H9 (cell line): ENCODE data around the gene KLHL22. TPM values are rescaled to one million over a fixed set of nuclear protein-coding genes. Genes with fewer than 3 reads are reported as not detected.

Source experiments
- DNase-seq: peaks from one replicate; pipeline ENCODE4 v3.0.0-alpha.2; 2017
- H2AFZ ChIP-seq: one replicate; pipeline ENCODE4 v1.6.1; 2013; ENCODE audit warnings: mild to moderate bottlenecking, low read length, control low read depth, moderate library complexity
- H2AK5ac ChIP-seq: 2 replicates; pipeline ENCODE4 v1.6.1; 2013; ENCODE audit warnings: low read length, control low read depth, mixed read lengths; ENCODE audit not compliant: insufficient read length
- H2BK120ac ChIP-seq: one replicate; pipeline ENCODE4 v1.6.1; 2013; ENCODE audit warnings: low read depth, mild to moderate bottlenecking, low read length, control low read depth, inconsistent platforms; ENCODE audit not compliant: poor library complexity, severe bottlenecking
- H2BK12ac ChIP-seq: 2 replicates; pipeline ENCODE4 v1.6.1; 2013; ENCODE audit warnings: low read length, control low read depth, mixed read lengths, low read depth; ENCODE audit not compliant: insufficient read length
- H2BK15ac ChIP-seq: 2 replicates; pipeline ENCODE4 v1.6.1; 2013; ENCODE audit warnings: low read depth, low read length, control low read depth
- H2BK20ac ChIP-seq: one replicate; pipeline ENCODE4 v1.6.1; 2013; ENCODE audit warnings: low read depth, mild to moderate bottlenecking, low read length, control low read depth, inconsistent platforms; ENCODE audit not compliant: poor library complexity, severe bottlenecking
- H2BK5ac ChIP-seq: 2 replicates; pipeline ENCODE4 v1.6.1; 2013; ENCODE audit warnings: low read length, control low read depth, mixed read lengths; ENCODE audit not compliant: insufficient read length
- H3K14ac ChIP-seq: 2 replicates; pipeline ENCODE4 v1.6.1; 2013; ENCODE audit warnings: low read length, control low read depth; ENCODE audit not compliant: insufficient read depth
- H3K18ac ChIP-seq: 2 replicates; pipeline ENCODE4 v1.6.1; 2013; ENCODE audit warnings: low read depth, mild to moderate bottlenecking, mixed read lengths, low read length, control low read depth; ENCODE audit not compliant: insufficient read length
- H3K23ac ChIP-seq: 2 replicates; pipeline ENCODE4 v1.6.1; 2013; ENCODE audit warnings: low read length, control low read depth, mixed read lengths, low read depth; ENCODE audit not compliant: insufficient read length
- H3K23me2 ChIP-seq: 2 replicates; pipeline ENCODE4 v1.6.1; 2013; ENCODE audit warnings: low read depth, mild to moderate bottlenecking, mixed read lengths, low read length, control low read depth; ENCODE audit not compliant: insufficient read length, poor library complexity, severe bottlenecking
- H3K27ac ChIP-seq: 2 replicates; pipeline ENCODE4 v1.5.1; 2013; ENCODE audit warnings: low read length, control low read depth, mixed read lengths, low read depth; ENCODE audit not compliant: insufficient read length
- H3K27me3 ChIP-seq: 2 replicates; pipeline ENCODE4 v1.6.1; 2013; ENCODE audit warnings: low read length, control low read depth, inconsistent platforms; ENCODE audit not compliant: insufficient read depth
- H3K4ac ChIP-seq: 2 replicates; pipeline ENCODE4 v1.6.1; 2013; ENCODE audit warnings: low read depth, mild to moderate bottlenecking, control low read depth, inconsistent platforms, low read length, moderate library complexity
- H3K4me1 ChIP-seq: 2 replicates; pipeline ENCODE4 v1.6.1; 2013; ENCODE audit warnings: low read length, control low read depth, inconsistent platforms; ENCODE audit not compliant: insufficient read depth
- H3K4me2 ChIP-seq: 2 replicates; pipeline ENCODE4 v1.6.1; 2013; ENCODE audit warnings: low read length, control low read depth, mixed read lengths; ENCODE audit not compliant: insufficient read length, insufficient read depth
- H3K56ac ChIP-seq: 2 replicates; pipeline ENCODE4 v1.6.1; 2013; ENCODE audit warnings: low read depth, mild to moderate bottlenecking, mixed read lengths, low read length, control low read depth; ENCODE audit not compliant: insufficient read length
- H3K79me1 ChIP-seq: 2 replicates; pipeline ENCODE4 v1.6.1; 2013; ENCODE audit warnings: low read depth, mild to moderate bottlenecking, moderate library complexity, low read length, control low read depth, inconsistent platforms; ENCODE audit not compliant: insufficient read depth, poor library complexity, severe bottlenecking
- H3K79me2 ChIP-seq: 2 replicates; pipeline ENCODE4 v1.6.1; 2013; ENCODE audit warnings: low read length, control low read depth, inconsistent platforms; ENCODE audit not compliant: insufficient read depth
- H3K9ac ChIP-seq: 2 replicates; pipeline ENCODE4 v1.6.1; 2013; ENCODE audit warnings: low read length, control low read depth, mixed read lengths; ENCODE audit not compliant: insufficient read length; ENCODE audit errors: extremely low read depth
- H3K9me3 ChIP-seq: one replicate; pipeline ENCODE4 v1.6.1; 2013; ENCODE audit warnings: low read depth, low read length, inconsistent platforms; ENCODE audit not compliant: control insufficient read depth
- H3T11ph ChIP-seq: one replicate; pipeline ENCODE4 v1.6.1; 2013; ENCODE audit warnings: mild to moderate bottlenecking, low read length, control low read depth, inconsistent platforms
- H4K20me1 ChIP-seq: one replicate; pipeline ENCODE4 v1.6.1; 2013; ENCODE audit not compliant: control insufficient read depth, insufficient read length, insufficient read depth
- H4K5ac ChIP-seq: 2 replicates; pipeline ENCODE4 v1.6.1; 2013; ENCODE audit warnings: low read depth, mild to moderate bottlenecking, mixed read lengths, low read length, control low read depth; ENCODE audit not compliant: insufficient read length
- H4K8ac ChIP-seq: replicated peaks from 2 replicates; pipeline ENCODE4 v1.6.1; 2013; ENCODE audit warnings: low read length, control low read depth, mixed read lengths, low read depth; ENCODE audit not compliant: insufficient read length
- H4K91ac ChIP-seq: 2 replicates; pipeline ENCODE4 v1.6.1; 2013; ENCODE audit warnings: low read depth, mild to moderate bottlenecking, moderate library complexity, mixed read lengths, low read length, control low read depth; ENCODE audit not compliant: insufficient read length
- H3K27ac Mint-ChIP-seq, 3 experiments: 2 replicates in 2 of 3; 3 replicates in 1 of 3; pipeline ENCODE4 v1.8.0; 2020 to 2021; ENCODE audit warnings: mixed read lengths in 3 of 3, mild to moderate bottlenecking in 1 of 3, moderate library complexity in 1 of 3
- H3K27me3 Mint-ChIP-seq: 2 replicates; pipeline ENCODE4 v1.8.0; 2021; ENCODE audit warnings: low read depth, mild to moderate bottlenecking, moderate library complexity, mixed read lengths
- H3K36me3 Mint-ChIP-seq, 3 experiments: 2 replicates in 2 of 3; 3 replicates in 1 of 3; pipeline ENCODE4 v1.8.0; 2020 to 2021; ENCODE audit warnings: low read depth in 3 of 3, mixed read lengths in 3 of 3; ENCODE audit not compliant: insufficient read depth in 1 of 3
- H3K4me1 Mint-ChIP-seq, 2 experiments: 2 replicates each; pipeline ENCODE4 v1.8.0; 2020; ENCODE audit warnings: mixed read lengths in 2 of 2
- H3K4me3 Mint-ChIP-seq, 2 experiments: 2 replicates in 1 of 2; 3 replicates in 1 of 2; pipeline ENCODE4 v1.8.0; 2020 to 2021; ENCODE audit warnings: mild to moderate bottlenecking in 2 of 2, mixed read lengths in 2 of 2, moderate library complexity in 1 of 2
- H3K9me3 Mint-ChIP-seq, 2 experiments: 2 replicates in 1 of 2; 3 replicates in 1 of 2; pipeline ENCODE4 v1.8.0; 2020; ENCODE audit warnings: mild to moderate bottlenecking in 2 of 2, mixed read lengths in 2 of 2, moderate library complexity in 1 of 2
- CTCF ChIP-seq: fragments of 200-600 bp; sonication (generic); conservative IDR thresholded peaks from 3 replicates; pipeline ENCODE4 v1.8.0; 2021; ENCODE audit warnings: antibody characterized with exemption, mild to moderate bottlenecking
- WGBS: extraction: QIAGEN DNeasy Blood & Tissue Kit; methylation state at CpG from one replicate; pipeline ENCODE4 v1.1.7; 2013; ENCODE audit warnings: missing lambda C conversion rate, low lambda C conversion rate, mixed read lengths; ENCODE audit not compliant: insufficient read length; ENCODE audit errors: extremely low coverage; 5-methylcytosine and 5-hydroxymethylcytosine counted together
- total RNA-seq: library from RNA; stranded (reverse); gene quantifications from 2 replicates; pipeline ENCODE4 v1.2.1, GENCODE V29; 2021

Gene KLHL22
- total RNA-seq, 1 experiment from 2014 or later = 11.9 TPM

- no peak overlapping the region for H2BK120ac ChIP-seq
- no peak overlapping the region for H3K27ac ChIP-seq
- no peaks in the 10 kb centered on the region for H3K79me1 ChIP-seq
- DNase-seq = no peak
- H2BK15ac ChIP-seq = no peak overlapping the region
- H3K4me3 Mint-ChIP-seq = no peak overlapping the region
- H3K27me3 Mint-ChIP-seq = peaks cover 36% of the 10 kb centered on the region
- no peak overlapping the region for H3K14ac ChIP-seq
- peaks cover 1 to 3% (median 3%) of the 10 kb centered on the region in 3 experiments; a peak in 4 of 7 replicates for H3K36me3 Mint-ChIP-seq
- H2AK5ac ChIP-seq = no peak overlapping the region
- H2BK12ac ChIP-seq = no peak overlapping the region
- no peak overlapping the region for H3K4me2 ChIP-seq
- peaks cover 12 to 17% of the 10 kb centered on the region in 2 experiments for H3K4me1 Mint-ChIP-seq
- H3K4me1 ChIP-seq = no peaks in the 10 kb centered on the region
- no peaks in the 10 kb centered on the region for H4K20me1 ChIP-seq
- H4K8ac ChIP-seq = no peak overlapping the region
- H3K4ac ChIP-seq = no peak overlapping the region
- no CpG with 5 or more reads among the region's 13 CpGs for WGBS
- H4K5ac ChIP-seq = no peak overlapping the region
- peaks cover 5% of the 10 kb centered on the region; the same call in 1 of the 2 replicates for H3K27me3 ChIP-seq
- peaks cover 17% of the 10 kb centered on the region for H3K23me2 ChIP-seq
- H3K9me3 ChIP-seq = no peaks in the 10 kb centered on the region
- H3K18ac ChIP-seq = no peak overlapping the region
- no peak overlapping the region for H2BK20ac ChIP-seq
- H3K27ac Mint-ChIP-seq = no peak overlapping the region
- no peak overlapping the region for H3K56ac ChIP-seq
- no peaks in the 10 kb centered on the region for H3K79me2 ChIP-seq
- H3K23ac ChIP-seq = no peak overlapping the region
- no peak overlapping the region for H3T11ph ChIP-seq
- TF ChIP-seq CTCF = no peak
- no peaks in the 10 kb centered on the region for H3K9me3 Mint-ChIP-seq
- H2AFZ ChIP-seq = no peak overlapping the region
- no peak overlapping the region for H2BK5ac ChIP-seq
- no peak overlapping the region for H3K9ac ChIP-seq
- H4K91ac ChIP-seq = no peak overlapping the region
Observed at GRCh38 chr22:20440637-20441591, 54.7 kb downstream of the KLHL22 start.
